ENCODE measurements around the gene BHLHE23.

Gene BHLHE23

GRCh38 chr20:62980380-62980960 lies 26.3 kb downstream of the BHLHE23 start:
- no peak overlapping the region for H3K27ac ChIP-seq

GRCh38 chr20:62979876-62980373 lies 26.8 kb downstream of the BHLHE23 start:
- Histone ChIP-seq H3K27ac (no peak overlapping the region), H3K79me2 (no peaks in the 10 kb centered on the region), H3K4me2 (ENCODE audit: low read length) (no peak overlapping the region), H3K4me3 (ENCODE audit: low read depth, low read length) (no peak overlapping the region), H3K9ac (no peak overlapping the region), H3K36me3 (ENCODE audit: control insufficient read depth, insufficient read depth, low read length) (no peaks in the 10 kb centered on the region), H3K4me1 (no peaks in the 10 kb centered on the region), H3K27me3 (ENCODE audit: control insufficient read depth, insufficient read depth, low read length) (peaks cover 6% of the 10 kb centered on the region), H3K9me3 (ENCODE audit: control insufficient read depth, low read length) (no peaks in the 10 kb centered on the region), H2AFZ (no peak overlapping the region)
- TF ChIP-seq CTCF (IDR thresholded peaks at IDR 0.05): no peak

More at GRCh38 chr20:62980380-62980960, 26.3 kb downstream of the BHLHE23 start:
- no peak overlapping the region for H2AFZ ChIP-seq
- peaks cover 4% of the 10 kb centered on the region for H3K27me3 ChIP-seq (ENCODE audit: control insufficient read depth, insufficient read depth, low read length)
- H3K9me3 ChIP-seq (ENCODE audit: control insufficient read depth, low read length): no peaks in the 10 kb centered on the region
- no peaks in the 10 kb centered on the region for H3K4me1 ChIP-seq
- no peaks in the 10 kb centered on the region for H3K36me3 ChIP-seq (ENCODE audit: control insufficient read depth, insufficient read depth, low read length)
- H3K79me2 ChIP-seq: no peaks in the 10 kb centered on the region
- no peak overlapping the region for H3K4me3 ChIP-seq (ENCODE audit: low read depth, low read length)
- no peak for TF ChIP-seq CTCF (IDR thresholded peaks at IDR 0.05)
- H3K4me2 ChIP-seq (ENCODE audit: low read length): no peak overlapping the region
- no peak overlapping the region for H3K9ac ChIP-seq

GRCh38 chr20:62979310-62979709 lies 27.5 kb downstream of the BHLHE23 start:
- H3K4me1 ChIP-seq: no peaks in the 10 kb centered on the region
- H3K4me3 ChIP-seq (ENCODE audit: low read depth, low read length): no peak overlapping the region
- no peak overlapping the region for H3K4me2 ChIP-seq (ENCODE audit: low read length)
- H3K27ac ChIP-seq: no peak overlapping the region
- TF ChIP-seq CTCF (IDR thresholded peaks at IDR 0.05): no peak
- no peak overlapping the region for H2AFZ ChIP-seq
- no peaks in the 10 kb centered on the region for H3K36me3 ChIP-seq (ENCODE audit: control insufficient read depth, insufficient read depth, low read length)
- H3K79me2 ChIP-seq: no peaks in the 10 kb centered on the region
- H3K9ac ChIP-seq: no peak overlapping the region
- peaks cover 7% of the 10 kb centered on the region for H3K27me3 ChIP-seq (ENCODE audit: control insufficient read depth, insufficient read depth, low read length)
- H3K9me3 ChIP-seq (ENCODE audit: control insufficient read depth, low read length): no peaks in the 10 kb centered on the region

GRCh38 chr20:62978561-62978943 lies 28.2 kb downstream of the BHLHE23 start:
- H3K36me3 ChIP-seq (ENCODE audit: control insufficient read depth, insufficient read depth, low read length): no peaks in the 10 kb centered on the region
- no peaks in the 10 kb centered on the region for H3K9me3 ChIP-seq (ENCODE audit: control insufficient read depth, low read length)
- no peak for TF ChIP-seq CTCF (IDR thresholded peaks at IDR 0.05)
- H3K4me2 ChIP-seq (ENCODE audit: low read length): no peak overlapping the region
- no peaks in the 10 kb centered on the region for H3K79me2 ChIP-seq
- H3K4me3 ChIP-seq (ENCODE audit: low read depth, low read length): no peak overlapping the region
- no peaks in the 10 kb centered on the region for H3K4me1 ChIP-seq
- H2AFZ ChIP-seq: no peak overlapping the region
- no peak overlapping the region for H3K27ac ChIP-seq
- no peak overlapping the region for H3K9ac ChIP-seq
- H3K27me3 ChIP-seq (ENCODE audit: control insufficient read depth, insufficient read depth, low read length): peaks cover 7% of the 10 kb centered on the region
